NCI-H2196 (cell line): ENCODE measurements around the gene RBM7.
A peak's percentile ranks its signal among the peaks of the same experiment; 100 is the strongest.

Experiments
- DNase-seq: peaks from one replicate; lab custom pipeline; 2025; ENCODE audit not compliant: unreplicated experiment; lab: John Stamatoyannopoulos, UW

RBM7 gene, protein sequence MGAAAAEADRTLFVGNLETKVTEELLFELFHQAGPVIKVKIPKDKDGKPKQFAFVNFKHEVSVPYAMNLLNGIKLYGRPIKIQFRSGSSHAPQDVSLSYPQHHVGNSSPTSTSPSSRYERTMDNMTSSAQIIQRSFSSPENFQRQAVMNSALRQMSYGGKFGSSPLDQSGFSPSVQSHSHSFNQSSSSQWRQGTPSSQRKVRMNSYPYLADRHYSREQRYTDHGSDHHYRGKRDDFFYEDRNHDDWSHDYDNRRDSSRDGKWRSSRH

DNA sequence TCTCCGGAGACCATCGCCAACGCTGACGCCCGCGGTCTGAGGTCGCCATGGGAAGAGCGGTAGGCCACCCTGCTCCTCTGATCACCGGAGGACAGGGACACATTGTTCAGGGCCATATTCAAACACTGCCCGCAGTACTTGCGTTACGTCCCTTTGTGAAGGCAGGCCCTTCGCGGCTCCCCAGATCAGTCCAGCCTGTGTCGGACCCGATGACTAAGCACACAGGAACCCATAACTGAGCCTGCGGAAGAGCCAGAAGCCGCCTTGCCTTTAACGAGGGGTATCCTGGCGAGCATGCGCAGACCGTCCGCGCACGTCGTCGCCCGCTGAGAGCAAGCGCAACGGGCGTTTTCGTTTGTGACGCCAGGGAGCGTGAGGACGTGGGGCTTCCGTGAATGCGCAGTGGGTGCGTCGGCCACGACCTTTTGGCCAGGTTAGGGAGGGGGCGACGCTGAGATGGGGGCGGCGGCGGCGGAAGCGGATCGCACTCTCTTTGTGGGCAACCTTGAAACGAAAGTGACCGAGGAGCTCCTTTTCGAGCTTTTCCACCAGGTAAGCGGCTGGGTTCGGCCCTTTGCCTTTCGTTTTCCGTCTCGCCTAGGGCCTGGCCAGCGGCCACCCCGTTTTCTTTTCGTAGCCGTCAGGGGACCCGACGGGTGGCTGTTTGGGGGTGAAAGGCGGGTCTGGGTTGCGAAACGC lies at the start of gene RBM7, which contains the start of gene C11orf71:
Gene RBM7 (plus strand): TSS at position 451 of the 699 bp plus-strand sequence. CDS start 6 bp downstream, at position 457.
Gene C11orf71 (minus strand): TSS at position 296 of the 699 bp plus-strand sequence. CDS start 180 bp downstream, at position 116.
- DNase-seq: peak; percentile 98

DNA sequence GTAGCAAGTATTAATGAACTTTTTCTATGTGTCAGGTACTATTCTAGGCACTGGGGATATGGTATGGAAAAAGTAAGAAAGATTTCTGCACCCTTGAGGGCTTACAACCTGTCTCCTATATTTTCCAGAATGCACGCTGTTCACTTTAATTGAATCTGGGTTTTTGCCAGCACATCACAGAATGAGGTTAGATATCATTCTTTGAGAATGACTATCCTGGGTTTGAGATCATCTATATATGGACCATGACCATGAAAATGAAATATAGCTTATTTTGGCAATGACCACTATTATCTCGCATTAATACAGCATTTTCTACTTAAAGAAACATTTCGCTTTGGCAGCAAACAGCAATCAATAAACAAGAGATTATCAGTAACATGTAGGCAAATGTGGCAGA lies 47.0 kb upstream of the RBM7 start:
- no peak for DNase-seq

DNA sequence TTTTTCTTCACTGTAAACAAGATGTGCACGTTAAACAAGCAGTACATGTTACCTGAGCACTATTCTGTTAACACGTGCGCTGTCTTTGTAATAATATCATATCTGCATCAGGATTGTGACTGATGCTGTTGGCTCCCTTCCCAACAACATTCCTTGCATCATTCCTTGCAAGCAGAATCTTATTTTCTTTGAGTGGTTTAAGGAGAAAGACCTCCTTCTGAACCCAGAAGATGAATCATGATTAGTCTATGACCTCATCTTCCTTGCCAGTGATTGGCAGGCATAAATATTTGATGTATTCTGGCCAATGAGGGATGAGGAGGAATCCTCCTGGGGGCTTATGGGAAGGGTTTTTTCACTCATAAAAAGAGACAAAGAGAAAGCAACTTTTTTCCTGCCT lies 46.4 kb upstream of the RBM7 start:
- no peak for DNase-seq

DNA sequence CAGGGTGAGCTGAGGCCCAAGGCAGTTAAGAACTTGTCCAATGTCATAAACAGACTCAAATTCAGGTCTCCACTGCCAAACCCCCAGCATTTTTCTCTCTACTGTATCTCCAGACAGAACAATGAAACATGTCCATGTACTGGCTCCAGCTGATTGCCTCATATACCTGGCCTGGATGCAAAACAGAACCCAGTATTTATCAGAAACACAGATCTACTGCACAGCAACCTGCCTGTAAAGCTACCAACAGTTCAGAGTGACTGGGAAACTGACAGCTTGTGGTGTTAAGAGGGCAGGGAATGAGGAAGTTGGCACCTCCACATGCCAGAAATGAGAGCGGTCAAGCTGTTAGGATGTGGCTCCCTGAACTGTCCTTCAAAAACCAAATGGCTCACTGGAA lies 41.8 kb upstream of the RBM7 start:
- peak; percentile 14 for DNase-seq

DNA sequence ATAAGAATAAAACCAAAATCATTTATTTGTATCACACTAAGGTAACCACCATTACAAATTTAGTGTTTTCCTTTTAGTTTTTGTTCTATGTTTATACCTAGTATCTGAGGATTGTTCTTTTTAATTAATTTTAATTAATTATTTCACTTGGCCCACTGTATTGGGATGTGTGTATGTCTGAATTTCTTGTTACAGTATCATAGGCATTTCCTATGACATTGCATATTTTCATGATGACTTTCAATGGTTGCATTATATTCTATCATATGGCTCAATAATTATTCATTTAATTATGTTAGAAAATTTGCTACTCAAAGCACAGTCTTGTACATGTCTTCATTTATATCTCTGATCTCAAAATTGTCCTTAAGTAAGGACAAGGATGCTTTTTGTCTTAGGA lies 41.1 kb upstream of the RBM7 start:
- no peak for DNase-seq

DNA sequence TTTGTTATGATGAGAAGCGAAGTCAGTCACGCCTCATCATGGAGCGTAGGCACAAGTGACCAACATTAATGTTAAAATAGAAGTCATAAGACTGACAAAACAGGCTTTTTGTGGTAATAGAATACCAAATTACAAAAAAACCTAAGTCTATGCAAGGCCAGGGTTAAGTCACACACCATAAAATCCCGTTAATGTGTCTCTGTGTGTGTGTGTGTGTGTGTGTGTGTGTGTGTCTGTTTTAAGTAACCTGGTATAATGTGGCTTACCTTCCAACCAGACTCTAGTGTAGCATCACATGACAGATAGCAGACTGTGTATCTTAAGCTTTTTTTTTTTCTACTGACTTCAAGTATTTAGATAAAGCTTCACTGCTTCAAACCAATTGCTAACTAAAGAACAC lies 38.1 kb upstream of the RBM7 start:
- DNase-seq: no peak

DNA sequence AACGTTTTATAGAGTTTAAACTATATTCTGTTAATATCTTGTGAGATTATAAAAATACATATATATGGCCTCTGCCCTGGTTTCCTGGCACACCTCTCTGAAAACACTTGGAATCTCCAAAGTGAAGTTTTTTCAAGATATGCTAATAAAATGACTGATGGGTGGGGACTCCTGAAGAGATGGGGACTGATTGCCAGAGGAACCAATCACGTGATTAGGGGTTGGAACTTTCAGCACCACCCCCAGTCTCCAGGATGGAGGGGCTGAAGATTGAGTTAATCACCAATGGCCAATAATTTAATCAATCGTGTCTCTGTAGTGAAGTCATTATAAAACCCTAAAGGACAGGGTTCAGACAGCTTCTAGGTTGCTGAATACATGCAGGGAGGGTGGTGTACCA lies 37.5 kb upstream of the RBM7 start:
- DNase-seq: no peak

DNA sequence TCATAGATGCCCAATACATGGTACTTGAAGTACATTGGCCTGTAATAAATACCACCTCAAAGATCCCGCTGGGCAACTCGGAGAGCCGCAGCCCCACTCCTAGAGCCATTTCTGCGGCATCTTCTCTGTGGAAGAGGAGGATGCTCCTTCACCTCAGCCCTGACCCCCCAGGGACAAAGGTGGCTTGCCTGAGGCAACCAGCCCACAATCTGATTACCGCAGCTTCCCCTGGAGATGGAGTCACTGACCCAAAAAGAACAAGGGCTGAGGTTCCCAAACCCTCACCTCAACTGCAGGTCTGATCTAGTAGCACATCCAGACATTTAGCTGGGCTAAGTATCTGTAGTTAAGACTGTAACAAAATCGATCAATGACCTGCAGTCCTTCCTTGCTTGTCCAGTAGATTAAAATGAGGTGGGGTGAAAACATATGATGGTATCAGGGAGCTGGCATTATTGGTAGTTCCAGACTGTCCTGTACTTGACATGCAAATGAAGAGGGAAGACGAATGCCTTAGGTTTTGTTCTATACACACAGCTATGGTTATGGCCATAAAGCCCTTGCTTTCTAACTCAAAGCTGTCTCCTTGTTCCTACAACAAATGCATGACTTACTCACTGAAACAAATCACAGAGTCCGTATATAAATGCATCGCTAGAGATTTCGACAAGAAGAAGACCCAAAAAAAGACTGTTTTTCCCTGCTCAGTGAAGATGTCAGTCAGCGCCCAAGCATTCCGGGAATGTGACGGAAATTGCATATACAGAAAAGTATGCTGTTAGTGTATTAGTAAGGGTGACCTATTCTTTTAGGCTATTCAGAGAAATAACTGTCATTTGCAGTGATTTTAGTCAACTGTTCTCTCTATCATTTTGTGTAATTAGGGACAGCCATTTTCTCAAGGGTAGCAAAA lies 33.9 kb upstream of the RBM7 start:
- DNase-seq: no peak

DNA sequence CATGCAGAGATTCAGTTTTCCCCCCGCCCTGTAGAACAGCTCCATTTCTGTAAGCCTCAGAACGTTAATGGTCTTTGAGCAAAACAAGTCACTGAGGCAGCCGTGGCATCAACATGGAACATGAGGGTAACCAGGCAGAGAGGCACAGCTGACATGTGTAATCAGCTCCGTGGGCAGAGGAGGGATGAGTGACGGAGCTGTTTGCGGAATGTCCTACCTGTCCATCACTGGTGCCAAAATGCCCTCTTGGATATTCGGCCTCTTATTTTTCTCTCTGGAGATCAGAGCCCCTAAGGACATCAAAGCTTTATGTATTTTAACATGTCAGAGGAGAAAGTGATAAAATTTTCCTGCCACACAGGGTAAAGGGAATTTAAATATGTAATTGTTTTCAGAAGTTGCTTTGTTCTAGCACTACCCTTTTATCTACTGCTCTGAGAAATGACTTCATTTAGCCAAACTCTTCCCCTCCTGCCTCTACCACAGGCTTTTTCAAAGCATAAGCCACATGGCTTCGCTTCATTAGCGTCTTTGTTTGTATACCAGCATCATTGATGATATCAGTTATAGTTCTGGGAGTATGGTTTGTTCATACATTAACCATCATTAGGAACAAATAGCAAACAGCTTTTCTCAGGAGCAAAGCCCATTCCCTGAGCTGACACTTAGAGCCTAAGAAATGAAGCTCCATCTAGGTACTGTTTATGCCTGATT lies 33.1 kb upstream of the RBM7 start:
- DNase-seq: no peak

DNA sequence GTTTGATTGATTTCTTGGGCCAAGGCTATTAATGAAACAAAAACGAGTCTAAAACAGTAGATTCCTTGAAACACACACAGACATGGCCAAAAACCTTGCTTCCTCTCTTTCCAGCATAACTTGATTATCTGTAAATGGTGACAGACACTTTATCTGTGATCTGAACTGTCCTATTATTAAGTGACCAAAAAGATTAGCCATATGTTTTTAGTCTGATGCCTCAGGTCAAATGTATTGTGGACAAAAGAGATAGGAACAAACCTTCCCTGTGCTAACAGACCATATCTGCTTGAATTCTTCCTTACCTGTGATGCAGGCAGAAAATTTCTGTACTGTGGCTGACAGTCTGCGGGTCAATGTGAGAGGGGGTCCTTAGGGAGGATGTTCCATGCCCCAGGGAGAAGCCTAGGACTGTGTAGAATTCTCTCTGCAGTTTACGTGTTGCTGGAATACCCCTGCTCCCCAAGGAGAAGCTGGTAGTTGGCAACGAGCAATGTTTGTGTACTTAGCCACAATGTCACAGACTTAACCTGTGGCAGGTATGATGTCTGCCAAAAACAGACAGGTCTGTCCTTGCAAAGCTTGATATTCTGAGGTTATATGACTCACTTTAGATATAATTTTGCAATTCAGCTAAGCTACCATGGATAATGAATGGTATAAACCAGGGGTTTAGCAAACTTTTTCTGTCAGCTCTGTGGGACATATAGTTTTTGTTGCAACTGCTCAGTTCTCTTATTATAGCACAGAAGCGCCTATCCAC lies 31.4 kb upstream of the RBM7 start:
- no peak for DNase-seq

DNA sequence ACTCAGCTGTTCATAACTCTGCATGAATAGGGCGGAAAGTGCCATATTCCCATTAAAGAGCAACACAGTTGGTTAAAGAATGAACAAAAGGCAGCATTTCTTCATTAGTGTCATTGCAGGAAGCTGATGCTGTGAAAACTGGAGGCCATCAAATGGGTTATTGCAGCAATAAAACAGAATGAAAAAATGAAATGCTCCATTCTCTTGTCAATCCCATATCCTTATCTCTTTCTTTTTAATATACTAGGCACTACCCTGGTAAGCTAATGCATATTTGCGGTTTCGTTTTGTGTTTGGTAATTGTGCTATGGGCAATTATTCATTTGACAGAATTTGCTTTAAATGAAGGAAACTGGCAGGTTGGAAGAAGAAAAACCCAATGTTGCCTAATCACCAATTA lies 25.4 kb upstream of the RBM7 start:
- DNase-seq: no peak

DNA sequence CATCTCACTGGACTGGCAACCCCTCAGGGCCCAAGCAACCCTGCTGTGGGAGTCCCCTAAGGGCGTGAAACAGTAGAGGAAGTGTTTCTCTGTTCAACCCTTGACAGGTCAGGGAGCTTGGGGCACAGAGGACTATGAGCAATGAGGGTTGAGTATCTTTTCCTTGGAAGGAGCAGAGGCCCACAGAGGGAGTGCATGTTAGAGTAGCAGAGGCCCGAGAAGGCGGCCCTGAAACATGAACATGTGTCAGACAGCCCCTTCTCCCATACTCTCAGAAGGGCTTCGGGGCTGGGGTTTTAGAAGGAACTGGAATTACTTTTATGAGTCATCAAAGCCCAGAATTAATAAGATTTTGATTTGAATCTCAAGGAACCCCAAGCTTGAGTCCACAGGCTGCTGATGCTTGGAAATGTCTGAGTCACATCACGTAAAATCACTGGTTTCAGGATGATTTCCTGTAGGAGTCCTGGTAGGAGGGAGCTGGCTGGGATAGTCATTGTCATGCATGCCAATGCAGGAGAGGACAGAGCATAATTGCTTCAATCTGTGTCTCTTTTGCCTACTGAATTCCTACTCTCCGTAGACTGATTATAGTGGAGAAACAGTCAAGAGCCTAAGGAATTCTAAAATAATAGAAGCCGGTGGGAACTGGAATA lies 22.7 kb upstream of the RBM7 start:
- no peak for DNase-seq

DNA sequence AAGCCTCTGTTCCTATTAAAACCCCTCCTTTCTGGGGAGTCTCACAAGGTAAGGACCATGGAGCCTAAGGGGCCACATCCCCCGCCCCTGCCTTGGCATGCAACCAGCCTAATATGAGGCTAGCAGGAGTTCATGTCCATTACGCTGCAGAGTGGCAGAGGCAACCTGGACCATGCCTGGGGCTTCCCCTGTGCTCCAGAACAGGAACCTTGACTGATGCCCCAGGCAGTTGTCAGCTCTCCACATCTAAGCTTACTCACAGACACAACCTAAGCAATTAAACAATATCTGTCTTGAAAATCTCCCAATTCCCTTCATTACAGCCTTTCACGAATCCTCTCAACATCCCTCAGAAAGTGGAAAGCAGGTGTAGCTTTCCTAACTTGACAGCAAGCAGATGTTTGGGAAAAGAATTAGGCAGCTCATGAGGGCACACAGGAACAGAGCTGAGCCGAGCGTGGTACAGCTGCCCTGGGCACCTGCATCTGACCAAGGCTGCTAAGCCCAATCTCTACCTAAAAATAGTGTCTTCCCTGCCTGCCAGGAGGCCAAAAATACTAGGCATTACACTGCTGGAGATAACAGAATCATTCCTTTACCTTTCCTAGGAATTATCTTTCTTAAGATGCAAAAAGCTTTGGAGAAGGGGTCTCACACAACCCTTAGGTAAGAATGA lies 20.9 kb upstream of the RBM7 start:
- DNase-seq: no peak

DNA sequence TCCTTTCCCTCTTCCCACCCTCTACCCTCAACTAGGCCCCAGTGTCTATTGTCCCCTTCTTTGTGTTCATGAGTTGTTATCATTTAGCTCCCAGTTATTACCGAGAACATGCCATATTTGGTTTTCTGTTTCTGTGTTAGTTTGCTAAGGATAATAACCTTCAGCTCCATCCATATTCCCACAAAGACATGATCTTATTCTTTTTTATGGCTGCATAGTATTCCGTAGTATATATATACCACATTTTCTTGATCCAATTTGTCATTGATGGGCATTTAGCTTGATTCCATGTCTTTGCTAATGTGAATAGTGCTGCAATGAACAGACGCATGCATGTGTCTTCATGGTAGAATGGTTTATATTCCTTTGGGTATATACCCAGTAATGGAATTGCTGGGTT lies 18.0 kb upstream of the RBM7 start:
- DNase-seq: no peak

DNA sequence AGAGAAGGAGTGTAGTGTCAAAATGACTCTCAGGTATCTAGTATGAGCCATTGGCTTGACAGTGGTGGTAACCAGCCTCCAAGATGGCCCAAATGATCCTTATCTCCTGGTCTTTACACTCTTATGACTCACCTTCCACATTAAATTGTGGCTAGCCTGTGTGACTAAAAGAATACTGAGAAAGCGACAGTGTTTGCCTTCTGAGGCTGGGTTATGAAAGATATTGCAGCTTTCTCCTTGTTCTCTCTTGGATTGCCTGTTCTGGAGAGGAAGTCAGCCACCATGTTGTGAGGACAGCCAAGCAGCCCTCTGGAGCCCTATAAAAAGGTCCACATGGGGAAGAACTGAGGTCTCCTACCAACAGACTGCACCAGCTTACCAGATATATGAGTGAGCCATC lies 16.0 kb upstream of the RBM7 start:
- DNase-seq: no peak

DNA sequence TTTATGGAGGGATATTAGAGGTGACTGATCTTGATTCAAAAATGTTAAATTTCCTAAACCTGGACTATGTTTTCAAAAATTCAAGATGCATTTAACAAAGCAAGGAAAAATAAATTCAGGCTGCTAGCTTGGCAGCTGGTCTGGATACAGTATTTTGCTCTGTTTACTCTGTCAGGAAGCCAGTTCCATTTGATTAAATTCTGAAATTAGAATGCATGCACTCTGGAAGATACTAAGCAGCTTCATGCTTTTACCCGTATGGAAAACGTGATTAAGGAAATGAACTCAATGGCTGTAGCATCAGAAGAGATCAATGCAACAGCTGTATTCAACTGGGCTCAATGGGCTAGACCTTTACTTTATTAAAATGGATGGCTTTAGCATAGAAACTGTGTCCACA lies 14.3 kb upstream of the RBM7 start:
- no peak for DNase-seq

DNA sequence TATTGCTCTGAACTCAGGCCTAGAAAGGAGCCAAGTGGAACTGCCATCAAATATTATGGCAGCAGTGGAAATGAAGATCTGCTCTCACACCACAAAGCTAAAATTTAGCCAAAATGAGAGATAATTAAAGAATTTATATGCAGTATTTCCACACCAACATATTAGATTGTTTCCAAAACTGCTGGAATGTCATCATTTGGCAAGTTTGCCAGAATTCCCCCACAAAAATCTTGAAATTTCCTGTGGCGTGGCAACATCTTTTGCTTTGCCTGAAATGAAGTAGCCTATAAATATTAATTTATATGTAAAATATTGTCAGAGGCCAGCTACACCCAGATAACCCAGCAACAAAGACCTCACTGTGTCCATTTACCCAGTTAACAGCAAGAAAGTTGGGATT lies 13.9 kb upstream of the RBM7 start:
- no peak for DNase-seq

DNA sequence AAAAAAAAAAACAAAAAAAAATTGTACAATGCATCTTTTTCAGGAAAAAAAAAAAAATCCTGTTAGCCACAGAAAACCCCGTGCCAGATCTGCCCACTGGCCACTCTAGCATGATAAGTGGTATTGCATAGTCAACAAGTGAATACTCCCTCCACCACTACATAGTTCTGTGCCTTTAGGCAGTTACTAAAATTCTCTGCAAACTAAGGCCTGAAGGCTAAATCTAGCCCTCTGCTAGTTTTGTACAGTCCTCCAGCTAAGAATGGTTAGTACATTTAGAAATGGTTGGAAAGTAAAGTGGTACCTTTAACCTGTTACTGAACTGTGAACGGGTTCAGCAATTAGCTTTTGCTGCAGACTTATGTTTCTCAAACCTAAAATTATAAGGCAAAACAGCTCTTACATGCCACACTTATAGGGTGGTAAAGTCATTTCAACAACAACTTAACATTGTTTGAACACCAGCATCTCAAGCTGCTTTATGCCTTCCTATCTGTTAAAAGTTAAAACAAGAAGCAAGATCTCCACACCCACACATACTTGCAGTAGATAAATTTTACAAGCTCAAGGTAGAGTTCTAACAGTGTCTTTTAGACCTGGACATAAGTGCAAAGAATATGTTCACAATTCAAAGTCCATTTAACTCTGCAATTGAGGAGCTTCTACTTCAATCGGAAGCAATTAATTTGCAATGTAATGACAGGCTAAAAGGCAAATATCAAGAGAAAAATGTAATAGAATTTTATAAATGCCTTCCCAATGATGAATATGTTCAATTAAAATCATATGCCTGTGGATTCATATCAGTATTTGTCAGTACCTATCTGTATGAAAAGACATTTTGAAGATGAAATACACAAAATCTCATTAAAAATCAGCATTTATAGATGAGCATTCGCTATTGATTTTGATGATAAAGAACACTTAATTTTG lies 7.5 kb upstream of the RBM7 start:
- DNase-seq: no peak
